HS-27A (cell line): Measurements from ENCODE around the gene DDI1.
"Not testable (repeated sequence)": the region's sequence is repeated elsewhere in the genome, so short reads cannot be mapped to it uniquely, and the experiment has no call there.

ENCODE experiments used
- DNase-seq: peaks from one replicate; pipeline ENCODE4 v3.0.0-alpha.2; 2012; ENCODE audit warnings: low read depth, missing footprints

DDI1 gene

GRCh38 chr11:104041792-104042191 is 5.4 kb downstream of the DDI1 start:
- no peak for DNase-seq

GRCh38 chr11:104043142-104043541 is 6.7 kb downstream of the DDI1 start:
- DNase-seq: no peak

- DNase-seq: no peak
Measured at GRCh38 chr11:104043678-104044239, 7.3 kb downstream of the DDI1 start.

GRCh38 chr11:104046331-104046730 is 9.9 kb downstream of the DDI1 start:
- no peak for DNase-seq

- not testable (repeated sequence) for DNase-seq
Measured at GRCh38 chr11:104046858-104047257, 10.4 kb downstream of the DDI1 start.

GRCh38 chr11:104049116-104049515 is 12.7 kb downstream of the DDI1 start:
- no peak for DNase-seq

- no peak for DNase-seq
Measured at GRCh38 chr11:104051778-104052177, 15.3 kb downstream of the DDI1 start.

- DNase-seq: no peak
Measured at GRCh38 chr11:104053743-104054478, 17.5 kb downstream of the DDI1 start.

GRCh38 chr11:104054911-104055529 is 18.6 kb downstream of the DDI1 start:
- DNase-seq: no peak

- no peak for DNase-seq
Measured at GRCh38 chr11:104055596-104055995, 19.2 kb downstream of the DDI1 start.

GRCh38 chr11:104057908-104058307 is 21.5 kb downstream of the DDI1 start:
- no peak for DNase-seq

- no peak for DNase-seq
Measured at GRCh38 chr11:104058680-104059079, 22.2 kb downstream of the DDI1 start.

GRCh38 chr11:104060004-104060794 is 23.8 kb downstream of the DDI1 start:
- DNase-seq: no peak

- no peak for DNase-seq
Measured at GRCh38 chr11:104060820-104061219, 24.4 kb downstream of the DDI1 start.

- no peak for DNase-seq
Measured at GRCh38 chr11:104061853-104062521, 25.5 kb downstream of the DDI1 start.

GRCh38 chr11:104064034-104064630 is 27.7 kb downstream of the DDI1 start:
- no peak for DNase-seq

GRCh38 chr11:104067534-104067933 is 31.1 kb downstream of the DDI1 start:
- DNase-seq: no peak

GRCh38 chr11:104073950-104074705 is 37.7 kb downstream of the DDI1 start:
- no peak for DNase-seq

GRCh38 chr11:104075091-104075490 is 38.7 kb downstream of the DDI1 start:
- no peak for DNase-seq

- DNase-seq: no peak
Measured at GRCh38 chr11:104075706-104076105, 39.3 kb downstream of the DDI1 start.

GRCh38 chr11:104076455-104076854 is 40.0 kb downstream of the DDI1 start:
- DNase-seq: no peak
